ENCODE measurements around the gene ARMC8.

- TF ChIP-seq SIN3A (IDR thresholded peaks at IDR 0.05; ENCODE audit: borderline replicate concordance, insufficient read depth, low read length) (no peak), TAF1 (IDR thresholded peaks at IDR 0.05; ENCODE audit: borderline replicate concordance, insufficient read depth, low read length) (no peak), POLR2AphosphoS5 (IDR thresholded peaks at IDR 0.05; ENCODE audit: low read depth, low read length) (no peak), FOXP2 (optimal IDR thresholded peaks at IDR 0.05; ENCODE audit: borderline replicate concordance, extremely low read depth, extremely low read length, insufficient read depth) (no peak)
- TF ChIP-seq, protein P1, sequence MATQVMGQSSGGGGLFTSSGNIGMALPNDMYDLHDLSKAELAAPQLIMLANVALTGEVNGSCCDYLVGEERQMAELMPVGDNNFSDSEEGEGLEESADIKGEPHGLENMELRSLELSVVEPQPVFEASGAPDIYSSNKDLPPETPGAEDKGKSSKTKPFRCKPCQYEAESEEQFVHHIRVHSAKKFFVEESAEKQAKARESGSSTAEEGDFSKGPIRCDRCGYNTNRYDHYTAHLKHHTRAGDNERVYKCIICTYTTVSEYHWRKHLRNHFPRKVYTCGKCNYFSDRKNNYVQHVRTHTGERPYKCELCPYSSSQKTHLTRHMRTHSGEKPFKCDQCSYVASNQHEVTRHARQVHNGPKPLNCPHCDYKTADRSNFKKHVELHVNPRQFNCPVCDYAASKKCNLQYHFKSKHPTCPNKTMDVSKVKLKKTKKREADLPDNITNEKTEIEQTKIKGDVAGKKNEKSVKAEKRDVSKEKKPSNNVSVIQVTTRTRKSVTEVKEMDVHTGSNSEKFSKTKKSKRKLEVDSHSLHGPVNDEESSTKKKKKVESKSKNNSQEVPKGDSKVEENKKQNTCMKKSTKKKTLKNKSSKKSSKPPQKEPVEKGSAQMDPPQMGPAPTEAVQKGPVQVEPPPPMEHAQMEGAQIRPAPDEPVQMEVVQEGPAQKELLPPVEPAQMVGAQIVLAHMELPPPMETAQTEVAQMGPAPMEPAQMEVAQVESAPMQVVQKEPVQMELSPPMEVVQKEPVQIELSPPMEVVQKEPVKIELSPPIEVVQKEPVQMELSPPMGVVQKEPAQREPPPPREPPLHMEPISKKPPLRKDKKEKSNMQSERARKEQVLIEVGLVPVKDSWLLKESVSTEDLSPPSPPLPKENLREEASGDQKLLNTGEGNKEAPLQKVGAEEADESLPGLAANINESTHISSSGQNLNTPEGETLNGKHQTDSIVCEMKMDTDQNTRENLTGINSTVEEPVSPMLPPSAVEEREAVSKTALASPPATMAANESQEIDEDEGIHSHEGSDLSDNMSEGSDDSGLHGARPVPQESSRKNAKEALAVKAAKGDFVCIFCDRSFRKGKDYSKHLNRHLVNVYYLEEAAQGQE (IDR thresholded peaks at IDR 0.05; ENCODE audit: insufficient read depth in 1 of 2, low read depth in 2 of 2, low read length in 2 of 2) = no peak
Measured at GRCh38 chr3:138256022-138256421, 68.9 kb downstream of the ARMC8 start.

All from PFSK-1 (cell line).